ENCODE results near the gene RIPPLY3.
"Not testable (repeated sequence)": the region's sequence is repeated elsewhere in the genome, so short reads cannot be mapped to it uniquely, and the experiment has no call there.

The RIPPLY3 gene

GRCh38 chr21:37017951-37018679 lies 11.6 kb downstream of the RIPPLY3 start:
- H3K9me3 ChIP-seq (ENCODE audit: control insufficient read depth in 2 of 2, low read length in 2 of 2), result no peaks in the 10 kb centered on the region
- no peaks in the 10 kb centered on the region for H3K36me3 ChIP-seq (ENCODE audit: control insufficient read depth in 2 of 2, insufficient read depth in 2 of 2, low read length in 2 of 2)
- H3K9ac ChIP-seq (ENCODE audit: low read depth in 1 of 2, low read length in 2 of 2), result no peak overlapping the region
- H3K4me3 ChIP-seq (ENCODE audit: low read length in 2 of 2), result no peak overlapping the region
- no peaks in the 10 kb centered on the region for H3K27me3 ChIP-seq (ENCODE audit: control insufficient read depth in 2 of 2, insufficient read depth in 2 of 2, low read length in 2 of 2)
- no peak overlapping the region for H3K27ac ChIP-seq (ENCODE audit: low read depth in 2 of 2, low read length in 2 of 2)
- no peaks in the 10 kb centered on the region for H3K4me1 ChIP-seq (ENCODE audit: control insufficient read depth in 2 of 2, insufficient read depth in 2 of 2, low read length in 2 of 2)

GRCh38 chr21:37026499-37026898 lies 20.0 kb downstream of the RIPPLY3 start:
- Histone ChIP-seq H3K36me3 (ENCODE audit: control insufficient read depth in 2 of 2, insufficient read depth in 2 of 2, low read length in 2 of 2) (no peaks in the 10 kb centered on the region), H3K4me3 (ENCODE audit: low read length in 2 of 2) (no peak overlapping the region), H3K27ac (ENCODE audit: low read depth in 2 of 2, low read length in 2 of 2) (no peak overlapping the region), H3K9me3 (ENCODE audit: control insufficient read depth in 2 of 2, low read length in 2 of 2) (no peaks in the 10 kb centered on the region), H3K4me1 (ENCODE audit: control insufficient read depth in 2 of 2, insufficient read depth in 2 of 2, low read length in 2 of 2) (no peaks in the 10 kb centered on the region), H3K27me3 (ENCODE audit: control insufficient read depth in 2 of 2, insufficient read depth in 2 of 2, low read length in 2 of 2) (no peaks in the 10 kb centered on the region), H3K9ac (ENCODE audit: low read depth in 1 of 2, low read length in 2 of 2) (no peak overlapping the region)

GRCh38 chr21:37028570-37028969 lies 22.1 kb downstream of the RIPPLY3 start:
- Histone ChIP-seq H3K27me3 (ENCODE audit: control insufficient read depth in 2 of 2, insufficient read depth in 2 of 2, low read length in 2 of 2) (no peaks in the 10 kb centered on the region), H3K27ac (ENCODE audit: low read depth in 2 of 2, low read length in 2 of 2) (no peak overlapping the region), H3K9ac (ENCODE audit: low read depth in 1 of 2, low read length in 2 of 2) (no peak overlapping the region), H3K36me3 (ENCODE audit: control insufficient read depth in 2 of 2, insufficient read depth in 2 of 2, low read length in 2 of 2) (no peaks in the 10 kb centered on the region), H3K9me3 (ENCODE audit: control insufficient read depth in 2 of 2, low read length in 2 of 2) (no peaks in the 10 kb centered on the region), H3K4me3 (ENCODE audit: low read length in 2 of 2) (no peak overlapping the region), H3K4me1 (ENCODE audit: control insufficient read depth in 2 of 2, insufficient read depth in 2 of 2, low read length in 2 of 2) (no peaks in the 10 kb centered on the region)

DNA sequence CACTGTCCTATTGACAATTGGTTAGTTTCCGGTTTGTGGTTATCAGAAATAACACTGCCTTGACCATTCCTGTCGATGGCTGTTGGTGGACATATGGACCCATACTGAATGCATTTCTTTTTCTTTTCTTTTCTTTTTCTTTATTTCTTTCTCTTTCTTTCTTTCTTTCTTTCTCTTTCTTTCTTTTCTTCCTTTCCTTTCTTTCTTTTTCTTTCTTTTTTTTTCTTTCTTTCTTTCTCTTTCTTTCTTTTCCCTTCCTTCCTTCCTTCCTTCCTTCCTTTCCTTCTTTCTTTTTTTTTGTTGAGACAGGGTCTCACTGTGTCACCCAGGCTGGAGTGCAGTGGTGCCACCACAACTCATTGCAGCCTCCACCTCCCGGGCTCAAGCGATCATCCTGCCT lies 24.4 kb downstream of the RIPPLY3 start:
- Histone ChIP-seq H3K36me3 (ENCODE audit: control insufficient read depth in 2 of 2, insufficient read depth in 2 of 2, low read length in 2 of 2) (no peaks in the 10 kb centered on the region), H3K27ac (ENCODE audit: low read depth in 2 of 2, low read length in 2 of 2) (no peak overlapping the region), H3K4me3 (ENCODE audit: low read length in 2 of 2) (no peak overlapping the region), H3K4me1 (ENCODE audit: control insufficient read depth in 2 of 2, insufficient read depth in 2 of 2, low read length in 2 of 2) (no peaks in the 10 kb centered on the region), H3K27me3 (ENCODE audit: control insufficient read depth in 2 of 2, insufficient read depth in 2 of 2, low read length in 2 of 2) (no peaks in the 10 kb centered on the region), H3K9me3 (ENCODE audit: control insufficient read depth in 2 of 2, low read length in 2 of 2) (no peaks in the 10 kb centered on the region), H3K9ac (ENCODE audit: low read depth in 1 of 2, low read length in 2 of 2) (no peak overlapping the region)

- Histone ChIP-seq H3K27me3 (ENCODE audit: control insufficient read depth in 2 of 2, insufficient read depth in 2 of 2, low read length in 2 of 2) (no peaks in the 10 kb centered on the region), H3K27ac (ENCODE audit: low read depth in 2 of 2, low read length in 2 of 2) (no peak overlapping the region), H3K36me3 (ENCODE audit: control insufficient read depth in 2 of 2, insufficient read depth in 2 of 2, low read length in 2 of 2) (no peaks in the 10 kb centered on the region), H3K9ac (ENCODE audit: low read depth in 1 of 2, low read length in 2 of 2) (no peak overlapping the region), H3K9me3 (ENCODE audit: control insufficient read depth in 2 of 2, low read length in 2 of 2) (no peaks in the 10 kb centered on the region), H3K4me1 (ENCODE audit: control insufficient read depth in 2 of 2, insufficient read depth in 2 of 2, low read length in 2 of 2) (no peaks in the 10 kb centered on the region), H3K4me3 (ENCODE audit: low read length in 2 of 2) (no peak overlapping the region)
These were observed 25.8 kb downstream of the RIPPLY3 start for GRCh38 chr21:37032293-37032692.

DNA sequence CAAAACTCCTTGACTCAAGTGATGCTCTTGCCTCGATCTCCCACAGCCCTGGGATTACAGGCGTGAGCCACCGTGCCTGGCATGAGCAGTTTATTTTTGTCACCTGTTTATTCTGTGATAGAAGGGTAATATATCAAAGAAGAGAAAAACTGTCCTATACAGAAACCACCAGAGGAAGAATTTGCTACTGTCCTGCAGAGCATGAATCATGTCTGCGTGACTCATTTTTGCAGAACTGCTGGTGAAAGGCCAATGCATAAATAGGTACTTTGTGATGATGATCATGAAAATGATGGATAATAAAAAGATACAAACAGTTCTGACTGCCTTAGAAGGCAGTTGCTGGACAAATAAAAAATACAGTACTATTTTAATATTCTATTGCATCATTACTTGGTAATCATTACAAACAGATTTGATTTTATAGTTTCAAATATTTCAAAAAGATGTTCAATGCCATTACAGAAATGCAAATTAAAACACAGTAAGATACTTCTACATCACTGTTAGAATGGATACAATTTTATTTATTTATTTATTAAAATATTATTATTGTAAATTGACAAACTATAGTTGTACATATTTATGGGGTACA lies 26.5 kb downstream of the RIPPLY3 start:
- no peak overlapping the region for H3K4me3 ChIP-seq (ENCODE audit: low read length in 2 of 2)
- H3K27ac ChIP-seq (ENCODE audit: low read depth in 2 of 2, low read length in 2 of 2), result no peak overlapping the region
- no peak overlapping the region for H3K9ac ChIP-seq (ENCODE audit: low read depth in 1 of 2, low read length in 2 of 2)
- H3K9me3 ChIP-seq (ENCODE audit: control insufficient read depth in 2 of 2, low read length in 2 of 2), result no peaks in the 10 kb centered on the region
- no peaks in the 10 kb centered on the region for H3K4me1 ChIP-seq (ENCODE audit: control insufficient read depth in 2 of 2, insufficient read depth in 2 of 2, low read length in 2 of 2)
- no peaks in the 10 kb centered on the region for H3K27me3 ChIP-seq (ENCODE audit: control insufficient read depth in 2 of 2, insufficient read depth in 2 of 2, low read length in 2 of 2)
- no peaks in the 10 kb centered on the region for H3K36me3 ChIP-seq (ENCODE audit: control insufficient read depth in 2 of 2, insufficient read depth in 2 of 2, low read length in 2 of 2)

DNA sequence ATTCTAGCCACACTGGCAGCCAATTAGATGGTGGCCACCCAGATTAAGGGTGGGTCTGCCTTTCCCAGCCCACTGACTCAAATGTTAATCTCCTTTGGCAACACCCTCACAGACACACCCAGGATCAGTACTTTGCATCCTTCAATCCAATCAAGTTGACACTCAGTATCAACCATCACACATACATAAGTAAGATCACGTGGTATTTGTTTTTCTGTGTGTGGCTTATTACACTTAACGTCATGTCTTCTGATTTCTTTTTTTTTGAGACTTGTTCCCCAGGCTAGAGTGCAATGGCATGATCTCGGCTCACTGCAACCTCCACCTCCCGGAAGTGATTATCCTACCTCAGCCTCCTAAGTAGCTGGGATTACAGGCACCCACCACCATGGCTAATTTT lies 27.9 kb downstream of the RIPPLY3 start:
- H3K36me3 ChIP-seq (ENCODE audit: control insufficient read depth in 2 of 2, insufficient read depth in 2 of 2, low read length in 2 of 2); H3K9me3 ChIP-seq (ENCODE audit: control insufficient read depth in 2 of 2, low read length in 2 of 2); H3K27me3 ChIP-seq (ENCODE audit: control insufficient read depth in 2 of 2, insufficient read depth in 2 of 2, low read length in 2 of 2); H3K9ac ChIP-seq (ENCODE audit: low read depth in 1 of 2, low read length in 2 of 2); H3K4me3 ChIP-seq (ENCODE audit: low read length in 2 of 2); H3K4me1 ChIP-seq (ENCODE audit: control insufficient read depth in 2 of 2, insufficient read depth in 2 of 2, low read length in 2 of 2); H3K27ac ChIP-seq (ENCODE audit: low read depth in 2 of 2, low read length in 2 of 2): not testable (repeated sequence)

- no peaks in the 10 kb centered on the region for H3K9me3 ChIP-seq (ENCODE audit: control insufficient read depth in 2 of 2, low read length in 2 of 2)
- H3K9ac ChIP-seq (ENCODE audit: low read depth in 1 of 2, low read length in 2 of 2), result no peak overlapping the region
- H3K36me3 ChIP-seq (ENCODE audit: control insufficient read depth in 2 of 2, insufficient read depth in 2 of 2, low read length in 2 of 2), result no peaks in the 10 kb centered on the region
- no peak overlapping the region for H3K4me3 ChIP-seq (ENCODE audit: low read length in 2 of 2)
- H3K27me3 ChIP-seq (ENCODE audit: control insufficient read depth in 2 of 2, insufficient read depth in 2 of 2, low read length in 2 of 2), result no peaks in the 10 kb centered on the region
- no peak overlapping the region for H3K27ac ChIP-seq (ENCODE audit: low read depth in 2 of 2, low read length in 2 of 2)
- H3K4me1 ChIP-seq (ENCODE audit: control insufficient read depth in 2 of 2, insufficient read depth in 2 of 2, low read length in 2 of 2), result no peaks in the 10 kb centered on the region
These were observed 29.7 kb downstream of the RIPPLY3 start for GRCh38 chr21:37036177-37036576.

DNA sequence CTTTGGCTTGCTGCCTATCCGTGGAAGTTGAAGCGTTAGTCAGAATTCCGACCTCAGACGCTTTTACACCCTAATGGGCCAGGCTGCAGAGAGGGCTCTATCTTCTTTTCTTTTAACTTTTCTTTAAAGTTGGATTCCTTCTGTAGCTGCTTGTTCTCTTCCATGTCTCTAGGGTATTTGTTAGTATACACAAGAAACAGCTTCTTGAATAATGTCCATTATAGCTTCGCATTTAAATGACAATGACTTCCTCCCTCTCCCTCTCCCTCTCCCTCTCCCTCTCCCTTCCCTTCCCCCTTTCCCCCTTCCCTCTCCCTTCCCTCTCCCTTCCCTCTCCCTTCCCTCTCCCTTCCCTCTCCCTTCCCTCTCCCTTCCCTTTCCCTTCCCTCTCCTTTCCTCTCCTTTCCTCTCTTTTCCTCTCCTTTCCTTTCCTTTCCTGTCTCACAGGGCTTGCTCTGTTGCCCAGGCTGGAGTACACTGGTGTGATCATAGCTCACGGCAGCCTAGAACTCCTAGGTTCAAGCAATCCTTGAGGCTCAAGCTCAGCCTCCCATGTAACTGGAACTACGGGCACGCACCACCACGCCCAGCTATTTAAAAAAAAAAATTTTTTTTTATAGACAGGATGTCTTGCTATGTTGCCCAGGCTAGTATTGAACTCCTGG lies 33.0 kb downstream of the RIPPLY3 start:
- no peaks in the 10 kb centered on the region for H3K27me3 ChIP-seq (ENCODE audit: control insufficient read depth in 2 of 2, insufficient read depth in 2 of 2, low read length in 2 of 2)

DNA sequence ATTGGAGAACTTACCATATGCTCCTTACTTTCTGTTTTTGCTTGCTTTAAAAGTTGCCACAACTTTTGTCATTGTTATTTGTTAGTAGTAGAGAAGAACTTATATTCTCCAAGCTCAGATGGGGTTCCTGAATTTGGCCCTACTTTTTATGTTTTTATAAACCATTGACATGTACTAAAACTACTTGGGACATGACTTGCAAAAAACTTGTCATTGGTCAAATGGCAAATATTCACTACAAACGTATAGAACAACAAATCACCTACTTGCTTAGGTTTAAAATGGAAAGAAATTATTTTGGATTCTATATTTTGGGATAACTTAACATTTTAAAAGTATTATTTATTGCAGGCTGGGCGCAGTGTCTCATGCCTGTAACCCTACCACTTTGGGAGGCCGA lies 33.7 kb downstream of the RIPPLY3 start:
- H3K9ac ChIP-seq (ENCODE audit: low read depth in 1 of 2, low read length in 2 of 2), result no peak overlapping the region
- no peak overlapping the region for H3K27ac ChIP-seq (ENCODE audit: low read depth in 2 of 2, low read length in 2 of 2)
- no peaks in the 10 kb centered on the region for H3K36me3 ChIP-seq (ENCODE audit: control insufficient read depth in 2 of 2, insufficient read depth in 2 of 2, low read length in 2 of 2)
- H3K9me3 ChIP-seq (ENCODE audit: control insufficient read depth in 2 of 2, low read length in 2 of 2), result no peaks in the 10 kb centered on the region
- H3K27me3 ChIP-seq (ENCODE audit: control insufficient read depth in 2 of 2, insufficient read depth in 2 of 2, low read length in 2 of 2), result no peaks in the 10 kb centered on the region
- H3K4me3 ChIP-seq (ENCODE audit: low read length in 2 of 2), result no peak overlapping the region
- no peaks in the 10 kb centered on the region for H3K4me1 ChIP-seq (ENCODE audit: control insufficient read depth in 2 of 2, insufficient read depth in 2 of 2, low read length in 2 of 2)

More for the DNA sequence above, 33.0 kb downstream of the RIPPLY3 start:
- Histone ChIP-seq H3K4me1 (ENCODE audit: control insufficient read depth in 2 of 2, insufficient read depth in 2 of 2, low read length in 2 of 2) (no peaks in the 10 kb centered on the region), H3K36me3 (ENCODE audit: control insufficient read depth in 2 of 2, insufficient read depth in 2 of 2, low read length in 2 of 2) (no peaks in the 10 kb centered on the region), H3K27ac (ENCODE audit: low read depth in 2 of 2, low read length in 2 of 2) (no peak overlapping the region), H3K9ac (ENCODE audit: low read depth in 1 of 2, low read length in 2 of 2) (no peak overlapping the region), H3K9me3 (ENCODE audit: control insufficient read depth in 2 of 2, low read length in 2 of 2) (no peaks in the 10 kb centered on the region), H3K4me3 (ENCODE audit: low read length in 2 of 2) (no peak overlapping the region)

All from mucosa of rectum (tissue), 2 donors.